Ascending aorta (tissue), 2 donors: ENCODE measurements around the gene TRIM24. TPM values are rescaled to one million over a fixed set of nuclear protein-coding genes. Genes with fewer than 3 reads are reported as not detected.
"Not testable (repeated sequence)": the region's sequence is repeated elsewhere in the genome, so short reads cannot be mapped to it uniquely, and the experiment has no call there.

Source experiments
- DNase-seq, 2 donors: peaks; one replicate each; pipeline ENCODE4 v3.0.0-alpha.2; 2019; ENCODE audit warnings: low spot score in 2 of 2
- H3K27ac ChIP-seq, 2 donors: fragments of 200-600 bp; sonication (generic); one replicate each; pipeline ENCODE4 v1.5.1; 2016 to 2017; ENCODE audit warnings: mild to moderate bottlenecking in 1 of 2
- H3K27me3 ChIP-seq: fragments of 200-600 bp; sonication (generic); one replicate; pipeline ENCODE4 v1.5.1; 2017
- H3K36me3 ChIP-seq, 2 donors: fragments of 200-600 bp; sonication (generic); one replicate each; pipeline ENCODE4 v1.5.1; 2016
- H3K4me1 ChIP-seq, 2 donors: fragments of 200-600 bp; sonication (generic); one replicate each; pipeline ENCODE4 v1.5.1; 2016 to 2017; ENCODE audit warnings: mild to moderate bottlenecking in 1 of 2
- H3K4me3 ChIP-seq, 2 donors: fragments of 200-600 bp; sonication (generic); one replicate each; pipeline ENCODE4 v1.5.1; 2016 to 2017; ENCODE audit warnings: mild to moderate bottlenecking in 1 of 2
- H3K9me3 ChIP-seq, 2 donors: fragments of 200-600 bp; sonication (generic); one replicate each; pipeline ENCODE4 v1.5.1; 2016
- CTCF ChIP-seq, 3 experiments: fragments of 200-600 bp in 2 of 3; fragments of 450-650 bp in 1 of 3; sonication (generic) in 2 of 3; IDR thresholded peaks; one replicate each; pipeline ENCODE4 v1.5.1; 2016 to 2019; ENCODE audit warnings: antibody characterized with exemption in 3 of 3, mild to moderate bottlenecking in 1 of 3, moderate library complexity in 1 of 3
- intact Hi-C: fragments of 100-400 bp; cut with DNase I; formaldehyde crosslinking; loops from one replicate; pipeline ENCODE4 v1.15.1; 2023
- total RNA-seq: library from RNA; depleted of rRNA; stranded (reverse); fragments of >200 nt; gene quantifications from one replicate; pipeline ENCODE4 v1.1.0, GENCODE V29; 2016

Gene TRIM24
- total RNA-seq, 1 donor from 2014 or later: 2.3 TPM

- Histone ChIP-seq H3K27ac (no peak overlapping the region), H3K4me1 (no peaks in the 10 kb centered on the region), H3K9me3 (no peaks in the 10 kb centered on the region), H3K27me3 (no peaks in the 10 kb centered on the region), H3K4me3 (no peak overlapping the region), H3K36me3 (no peaks in the 10 kb centered on the region)
- no peak for TF ChIP-seq CTCF (IDR thresholded peaks at IDR 0.05)
- intact Hi-C loops: no loop called here
- no peak for DNase-seq
These were observed 31.7 kb downstream of the TRIM24 start for GRCh38 chr7:138491612-138492386.

GRCh38 chr7:138492423-138492822 is 32.4 kb downstream of the TRIM24 start:
- H3K9me3 ChIP-seq: no peaks in the 10 kb centered on the region
- H3K36me3 ChIP-seq: no peaks in the 10 kb centered on the region
- H3K27me3 ChIP-seq: no peaks in the 10 kb centered on the region
- TF ChIP-seq CTCF (IDR thresholded peaks at IDR 0.05): no peak
- no peak overlapping the region for H3K27ac ChIP-seq
- intact Hi-C loops: no loop called here
- H3K4me1 ChIP-seq: no peaks in the 10 kb centered on the region
- H3K4me3 ChIP-seq: no peak overlapping the region
- DNase-seq: no peak

- H3K4me1 ChIP-seq: no peaks in the 10 kb centered on the region
- H3K27ac ChIP-seq: no peak overlapping the region
- intact Hi-C loops: no loop called here
- H3K36me3 ChIP-seq: no peaks in the 10 kb centered on the region
- no peaks in the 10 kb centered on the region for H3K9me3 ChIP-seq
- TF ChIP-seq CTCF (IDR thresholded peaks at IDR 0.05): no peak
- H3K27me3 ChIP-seq: no peaks in the 10 kb centered on the region
- DNase-seq: no peak
- H3K4me3 ChIP-seq: no peak overlapping the region
These were observed 33.5 kb downstream of the TRIM24 start for GRCh38 chr7:138493535-138493934.

GRCh38 chr7:138495485-138495884 is 35.4 kb downstream of the TRIM24 start:
- Histone ChIP-seq H3K27ac (no peak overlapping the region), H3K9me3 (no peaks in the 10 kb centered on the region), H3K36me3 (no peaks in the 10 kb centered on the region), H3K27me3 (no peaks in the 10 kb centered on the region), H3K4me1 (no peaks in the 10 kb centered on the region), H3K4me3 (no peak overlapping the region)
- TF ChIP-seq CTCF (IDR thresholded peaks at IDR 0.05): no peak
- DNase-seq: no peak
- intact Hi-C loops: no loop called here

GRCh38 chr7:138499340-138499739 is 39.3 kb downstream of the TRIM24 start:
- Histone ChIP-seq H3K9me3 (no peaks in the 10 kb centered on the region), H3K27ac (no peak overlapping the region), H3K4me3 (no peak overlapping the region), H3K4me1 (no peaks in the 10 kb centered on the region), H3K36me3 (no peaks in the 10 kb centered on the region), H3K27me3 (no peaks in the 10 kb centered on the region)
- intact Hi-C loops: no loop called here
- no peak for TF ChIP-seq CTCF (IDR thresholded peaks at IDR 0.05)
- no peak for DNase-seq

- H3K27me3 ChIP-seq, H3K27ac ChIP-seq, H3K36me3 ChIP-seq, H3K4me1 ChIP-seq, H3K9me3 ChIP-seq, DNase-seq, H3K4me3 ChIP-seq: not testable (repeated sequence)
- intact Hi-C loops: loop anchor here (10.0 kb wide), 1 partner anchor 66 kb away; no protein-coding TSS in a partner anchor
These were observed 40.2 kb downstream of the TRIM24 start for GRCh38 chr7:138500303-138500702.
